Embryonic facial prominence (tissue), 1 donor: ENCODE results near the gene CYB561D2.
A peak's percentile ranks its signal among the peaks of the same experiment; 100 is the strongest.
"Not testable (repeated sequence)": the region's sequence is repeated elsewhere in the genome, so short reads cannot be mapped to it uniquely, and the experiment has no call there.

Experiments
- DNase-seq: peaks from one replicate; pipeline ENCODE4 v3.0.0-alpha.2; 2016; ENCODE audit errors: extremely low spot score

Gene CYB561D2, protein sequence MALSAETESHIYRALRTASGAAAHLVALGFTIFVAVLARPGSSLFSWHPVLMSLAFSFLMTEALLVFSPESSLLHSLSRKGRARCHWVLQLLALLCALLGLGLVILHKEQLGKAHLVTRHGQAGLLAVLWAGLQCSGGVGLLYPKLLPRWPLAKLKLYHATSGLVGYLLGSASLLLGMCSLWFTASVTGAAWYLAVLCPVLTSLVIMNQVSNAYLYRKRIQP

DNA sequence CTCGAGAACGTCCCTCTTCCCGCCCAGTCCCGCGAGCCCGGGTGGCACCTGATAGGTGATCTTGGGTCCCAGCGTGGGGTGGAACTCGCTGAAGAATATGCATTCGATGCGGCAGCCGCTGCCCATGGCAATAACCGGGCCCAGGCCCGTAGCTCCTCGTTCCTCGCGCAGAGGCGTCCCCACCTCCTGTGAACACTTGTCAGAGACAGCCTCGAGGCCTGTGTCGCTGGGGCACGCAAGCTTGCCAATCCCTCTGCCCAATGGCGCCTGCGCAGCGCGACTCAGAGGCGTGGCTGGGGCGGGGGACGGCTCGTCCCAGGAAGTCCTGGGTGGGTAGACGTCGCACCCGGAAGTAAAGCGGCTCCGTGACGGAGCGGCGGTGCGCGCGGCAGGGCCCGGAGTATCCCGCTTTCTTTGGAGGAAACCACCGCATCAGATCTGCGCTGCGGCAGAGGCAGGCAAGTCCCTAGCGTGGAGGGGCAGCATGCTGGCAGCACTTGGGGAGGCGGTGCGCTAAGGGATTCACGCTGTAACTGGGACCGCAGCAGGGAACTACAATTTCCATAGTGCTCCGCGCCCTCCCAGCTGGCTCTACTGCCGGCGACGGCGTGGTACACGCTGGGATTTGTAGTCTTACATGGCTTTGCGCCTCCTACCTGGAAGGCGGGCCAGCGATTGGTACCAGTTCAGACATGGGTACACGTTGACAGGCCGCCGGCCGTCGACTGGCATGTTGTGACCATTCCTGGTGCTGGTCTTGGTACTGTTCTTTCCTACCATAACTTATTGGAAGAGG is at the start of gene CYB561D2, which contains the start of gene NPRL2:
Gene CYB561D2 (plus strand): TSS at position 336 of the 796 bp plus-strand sequence. CDS start 572 bp downstream, outside the sequence.
Gene NPRL2 (minus strand): TSS at position 249 of the 796 bp plus-strand sequence. CDS start 123 bp downstream, at position 126.
- peak; percentile 73 for DNase-seq

DNA sequence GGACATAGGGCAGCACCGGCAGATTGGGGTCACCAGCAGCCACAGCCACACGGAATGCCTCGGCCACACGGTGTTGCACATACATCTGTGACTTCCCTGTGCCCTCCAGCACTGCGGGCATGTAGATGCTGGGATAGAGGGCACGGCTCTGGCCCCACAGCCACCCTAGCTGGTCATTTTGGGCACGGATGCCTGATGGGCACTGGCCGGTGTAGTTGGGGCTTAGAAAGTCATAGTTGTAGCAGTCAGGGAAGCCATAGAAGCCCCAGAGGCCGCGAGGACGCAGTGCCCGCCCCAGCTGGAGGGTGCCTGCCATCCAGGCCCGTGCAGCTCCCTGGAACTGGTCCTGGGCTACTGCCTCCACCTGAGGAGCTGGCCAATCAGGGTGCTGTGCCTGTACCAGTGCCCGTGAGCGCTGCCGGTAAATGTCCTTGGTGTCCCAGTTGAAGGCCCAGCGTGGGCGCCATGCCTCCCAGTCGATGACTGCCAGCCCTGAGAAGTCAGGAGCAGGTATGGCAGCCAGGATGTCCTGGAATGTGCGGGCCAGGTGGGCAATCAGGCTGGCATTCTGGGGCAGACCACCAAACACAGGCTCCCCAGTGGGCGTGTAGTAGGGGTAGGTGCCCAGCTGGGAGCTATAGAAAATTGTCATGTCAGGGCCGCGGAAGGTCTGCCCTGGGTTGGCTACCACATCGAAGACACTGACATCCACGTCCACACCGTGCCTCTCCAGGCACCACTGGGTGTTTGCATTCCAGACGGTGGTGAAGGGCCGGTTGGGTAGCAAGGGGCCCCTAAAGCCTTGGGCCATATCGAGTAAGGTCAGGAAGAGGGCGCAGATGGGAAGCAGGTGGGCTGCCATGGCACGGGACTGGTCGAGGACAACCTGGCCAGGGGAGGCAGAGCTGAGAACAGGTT is 48.3 kb upstream of the CYB561D2 start:
- DNase-seq = no peak

DNA sequence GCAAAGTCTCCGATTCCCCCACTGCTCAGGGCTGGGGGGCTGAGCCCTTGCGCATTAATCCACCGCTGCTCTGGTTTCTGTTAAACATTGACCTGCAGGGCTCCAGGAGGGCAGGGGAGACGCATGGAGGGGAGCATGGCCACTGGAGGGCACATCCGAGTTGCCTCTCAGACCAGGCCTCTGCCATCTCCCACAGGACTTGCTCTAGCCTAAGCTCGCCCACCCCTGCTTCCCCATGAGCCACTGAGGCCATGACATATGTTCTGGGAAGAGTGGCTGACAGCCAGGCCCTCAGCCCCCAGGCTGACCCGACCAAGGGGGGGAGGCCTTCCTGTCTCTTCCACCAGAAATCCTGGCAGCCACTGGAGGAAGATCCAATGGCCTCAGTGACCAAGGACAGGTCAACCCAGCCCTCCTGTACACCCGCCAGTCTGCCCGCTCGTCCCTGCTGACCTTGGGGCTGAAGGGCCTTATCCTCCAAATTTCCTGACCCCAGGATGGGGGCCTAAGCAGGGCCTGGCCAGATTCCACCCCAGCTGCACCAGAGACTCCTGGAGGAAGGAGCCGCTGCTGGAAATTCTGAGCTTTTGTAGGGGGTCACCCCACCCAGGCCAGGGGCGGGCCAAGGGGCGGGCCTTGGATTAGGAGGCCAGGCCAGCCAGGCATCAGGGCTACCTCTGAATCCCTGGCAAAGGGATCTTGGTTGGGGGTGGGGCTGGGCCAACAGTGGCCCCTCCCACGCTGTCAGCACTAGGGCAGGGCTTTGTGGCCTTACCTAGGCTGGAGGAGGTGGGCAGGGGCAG is 47.4 kb upstream of the CYB561D2 start, which contains the start of gene HYAL1:
Gene HYAL1 (minus strand): TSS at position 562 of the 803 bp plus-strand sequence. CDS start 618 bp downstream, outside the sequence.
- no peak for DNase-seq

DNA sequence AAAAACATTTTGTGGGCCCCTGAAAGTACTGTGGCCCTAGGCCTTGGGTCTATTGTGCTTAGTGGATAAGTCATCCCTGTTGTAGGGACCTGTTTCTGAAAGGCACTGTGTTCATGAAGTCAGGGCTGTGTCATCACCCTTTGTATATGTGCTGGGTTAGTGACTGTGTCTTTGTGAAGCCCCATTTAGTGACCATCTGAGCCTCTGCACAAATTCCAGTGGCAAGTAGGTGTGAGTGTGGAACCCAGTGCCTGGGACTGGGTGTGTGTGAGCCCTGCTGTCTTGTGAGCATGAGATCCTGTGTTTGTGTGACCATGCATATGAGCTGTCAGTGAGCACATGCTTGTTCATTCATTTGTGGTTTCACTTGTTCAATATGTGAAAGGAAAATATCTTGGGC is 46.1 kb upstream of the CYB561D2 start:
- DNase-seq = no peak

DNA sequence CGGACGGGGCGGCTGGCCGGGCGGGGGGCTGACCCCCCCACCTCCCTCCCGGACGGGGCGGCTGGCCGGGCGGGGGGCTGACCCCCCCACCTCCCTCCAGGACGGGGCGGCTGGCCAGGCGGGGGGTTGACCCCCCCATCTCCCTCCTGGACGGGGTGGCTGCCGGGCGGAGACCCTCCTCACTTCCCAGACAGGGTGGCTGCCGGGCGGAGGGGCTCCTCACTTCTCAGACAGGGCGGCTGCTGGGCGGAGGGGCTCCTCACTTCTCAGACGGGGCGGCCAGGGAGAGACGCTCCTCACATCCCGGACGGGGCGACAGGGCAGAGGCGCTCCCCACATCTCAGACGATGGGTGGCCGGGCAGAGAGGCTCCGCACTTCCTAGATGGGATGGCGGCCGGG is 38.6 kb upstream of the CYB561D2 start:
- not testable (repeated sequence) for DNase-seq

DNA sequence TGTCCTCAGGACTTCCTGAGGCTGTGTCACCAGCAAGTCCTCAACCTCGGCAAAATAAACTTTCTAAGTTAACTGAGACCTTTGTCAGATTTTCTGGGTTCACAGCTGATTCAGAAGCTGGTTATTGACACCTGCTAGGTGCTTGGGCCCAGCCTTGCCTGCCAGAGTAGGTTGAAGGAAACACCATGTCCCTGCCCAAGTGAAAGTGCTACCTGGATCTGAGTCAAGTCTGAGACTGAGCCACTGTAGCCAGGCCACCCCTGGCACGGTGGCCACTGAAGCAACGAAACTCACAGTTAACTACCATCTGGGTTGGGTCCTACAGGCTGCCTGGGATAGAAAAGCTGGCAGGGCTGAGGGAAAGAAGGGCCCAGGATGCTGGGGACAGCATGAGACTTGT is 36.3 kb upstream of the CYB561D2 start:
- no peak for DNase-seq

DNA sequence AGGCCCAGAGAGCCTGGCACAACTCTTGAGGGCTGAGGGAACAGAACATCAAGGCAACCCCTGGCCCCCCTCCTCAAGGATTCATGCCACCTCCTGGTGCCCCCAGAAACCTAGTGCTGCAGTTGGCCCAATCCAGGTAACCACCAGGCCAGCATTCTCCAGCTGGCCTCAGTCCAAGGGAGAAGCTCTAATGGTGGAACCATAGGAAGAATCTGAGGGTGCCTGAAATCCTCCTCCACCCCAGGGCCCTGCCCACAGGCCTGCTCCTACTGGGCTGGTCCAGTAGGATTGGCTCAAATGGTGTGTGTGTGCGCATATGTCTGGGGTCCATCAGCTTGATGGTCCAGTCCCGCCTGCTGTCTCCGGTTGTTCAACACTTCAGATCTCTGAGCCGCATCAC is 35.8 kb upstream of the CYB561D2 start:
- no peak for DNase-seq

DNA sequence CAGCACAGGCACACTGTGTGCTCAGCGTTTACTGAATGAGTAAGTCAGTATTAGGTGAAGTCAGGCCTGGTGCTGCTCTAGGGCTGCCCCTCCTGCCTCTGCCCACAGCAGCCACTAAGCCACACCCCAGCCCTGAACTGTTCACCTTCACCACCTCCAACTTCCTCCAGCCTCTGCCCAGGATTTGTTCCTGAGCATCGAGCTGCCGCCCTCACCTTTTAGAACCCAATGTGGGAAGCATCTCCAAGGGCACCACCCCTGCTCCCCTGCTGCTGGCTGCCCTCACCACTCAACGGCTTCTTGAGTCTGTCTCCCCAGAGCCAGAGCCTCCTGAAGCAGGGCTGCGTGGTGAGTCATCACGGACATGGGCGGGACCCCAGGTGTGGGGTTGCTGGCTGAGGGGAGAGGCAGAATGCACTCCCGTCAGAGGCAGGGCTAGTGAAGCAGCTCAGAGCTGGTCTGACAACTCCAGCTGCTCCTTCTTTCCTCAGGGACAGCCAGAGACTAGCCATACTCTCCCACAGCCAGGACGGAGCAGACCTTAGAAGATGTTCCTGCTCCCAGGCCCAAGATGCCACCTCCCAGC is 33.9 kb upstream of the CYB561D2 start:
- no peak for DNase-seq

DNA sequence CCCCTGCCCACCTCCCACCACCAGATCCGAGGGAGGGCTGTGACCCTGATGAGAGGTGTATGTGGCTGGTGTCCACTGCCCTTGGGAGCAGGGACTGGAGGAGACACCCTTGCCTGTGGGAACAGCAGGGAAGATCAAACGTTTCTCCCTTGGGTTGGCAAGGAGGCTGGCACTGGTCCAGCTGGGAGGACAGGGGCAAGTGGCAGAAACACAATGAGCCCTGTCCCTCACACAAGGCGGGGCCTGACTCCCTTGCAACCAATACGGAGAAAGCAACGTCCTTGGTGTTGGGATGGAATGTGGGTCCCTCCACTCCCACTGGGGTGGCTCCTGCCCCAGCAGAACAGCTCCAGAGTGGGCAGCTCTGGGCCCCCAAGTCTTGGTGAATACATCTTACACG is 33.4 kb upstream of the CYB561D2 start:
- no peak for DNase-seq

DNA sequence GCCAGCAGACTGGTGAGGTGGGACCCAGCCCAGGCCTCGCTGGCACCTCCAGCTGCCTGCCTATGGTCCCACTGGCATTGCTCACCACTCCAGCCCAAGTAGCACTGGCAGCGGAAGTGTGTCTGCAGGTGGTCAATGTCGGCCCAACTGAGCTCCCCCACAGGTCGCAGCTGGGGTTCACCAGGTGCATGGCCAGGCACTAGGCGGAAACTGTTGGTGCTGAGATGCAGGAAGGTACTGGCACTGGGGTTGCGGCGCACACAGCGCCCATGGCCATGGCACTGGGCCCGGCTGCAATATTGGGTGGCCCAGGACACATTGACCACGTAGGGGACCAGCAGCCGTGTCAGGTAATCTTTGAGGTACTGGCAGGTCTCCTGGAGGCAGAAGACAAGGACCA is 32.5 kb upstream of the CYB561D2 start:
- DNase-seq = no peak

DNA sequence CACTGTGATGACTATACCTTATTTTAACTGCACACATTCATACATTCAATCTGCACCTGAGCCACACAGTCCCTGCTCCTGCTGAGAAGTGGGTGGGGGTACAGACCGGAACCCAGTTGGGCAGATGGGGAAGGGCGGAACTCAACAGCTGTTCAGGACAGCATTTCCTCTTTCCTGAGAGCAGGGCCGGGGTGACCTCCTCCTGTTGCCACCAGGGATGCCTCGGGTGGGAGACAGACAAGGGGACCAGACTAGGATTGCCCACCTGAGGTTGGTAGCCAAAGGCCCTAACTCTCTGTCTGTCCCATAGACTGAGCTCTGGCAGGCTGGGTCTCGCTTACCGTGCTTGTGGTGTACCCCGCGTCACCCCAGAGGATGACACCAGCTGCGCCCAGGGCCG is 32.0 kb upstream of the CYB561D2 start:
- DNase-seq = no peak

DNA sequence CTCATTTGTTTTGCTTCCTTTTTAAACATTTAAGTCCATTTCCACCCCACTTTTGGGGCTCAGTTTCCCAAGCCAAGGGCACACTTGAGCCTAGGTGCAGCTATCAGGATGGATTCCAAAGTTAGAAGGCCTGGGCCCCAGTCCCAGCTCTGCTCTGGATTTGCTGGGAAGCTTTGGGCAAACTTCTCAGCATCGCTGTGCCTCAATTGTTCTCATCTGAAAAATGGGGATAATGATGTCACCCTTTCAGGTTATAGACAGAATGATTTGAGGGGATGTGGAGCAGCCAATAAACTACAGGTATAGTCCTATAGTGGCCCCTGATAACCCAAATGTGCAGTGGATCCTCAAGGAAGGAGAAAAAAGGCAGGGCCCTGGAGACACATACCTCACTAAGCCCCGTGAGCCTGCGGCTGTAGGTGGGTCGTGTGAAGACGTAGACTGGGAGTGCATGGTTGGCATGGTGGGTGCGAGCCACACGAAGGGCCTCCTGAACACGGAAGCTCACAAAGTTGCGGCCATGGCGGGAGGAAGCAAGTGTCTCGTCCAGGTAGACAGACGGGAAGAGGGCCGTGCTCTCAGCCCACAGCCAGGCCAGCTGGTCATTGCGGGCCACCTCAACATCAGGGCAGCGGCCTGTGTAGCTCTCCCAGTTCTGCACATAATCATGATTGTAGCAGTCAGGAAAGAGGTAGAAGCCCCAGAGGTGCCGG is 31.3 kb upstream of the CYB561D2 start:
- no peak for DNase-seq

DNA sequence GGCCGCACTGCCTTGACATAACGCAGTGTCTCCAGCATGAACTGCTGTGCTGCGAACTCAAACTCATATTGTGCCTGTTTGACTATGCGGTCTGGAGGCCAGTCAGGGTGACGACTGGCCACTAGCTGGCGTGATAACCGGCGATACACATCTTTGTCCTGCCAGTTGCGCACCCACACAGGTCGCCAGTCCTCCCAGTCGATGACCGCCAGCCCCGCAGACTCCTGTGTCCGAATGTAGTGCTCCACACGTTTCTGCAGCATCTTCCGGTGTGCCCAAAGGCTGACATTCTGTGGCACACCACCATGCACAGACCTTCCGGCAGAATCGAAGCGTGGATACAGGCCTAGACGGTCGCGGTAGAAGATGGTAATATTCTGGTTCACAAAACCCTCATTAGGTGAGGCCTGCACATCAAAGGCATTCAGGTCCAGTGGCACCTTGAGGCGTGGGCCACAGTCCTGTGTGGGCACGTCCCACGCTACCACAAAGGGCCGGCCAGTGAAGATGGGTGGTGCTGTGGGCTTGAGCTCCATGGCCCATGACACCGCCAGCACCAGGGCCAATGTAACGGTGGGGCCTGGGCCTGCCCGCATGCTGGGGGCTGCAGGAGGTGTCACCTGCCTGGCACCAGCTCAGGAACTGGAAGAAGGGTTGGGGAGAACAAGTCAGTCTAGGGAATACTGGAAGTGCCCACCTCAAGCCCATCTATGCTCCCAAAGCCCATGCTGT is 30.6 kb upstream of the CYB561D2 start:
- DNase-seq = no peak

DNA sequence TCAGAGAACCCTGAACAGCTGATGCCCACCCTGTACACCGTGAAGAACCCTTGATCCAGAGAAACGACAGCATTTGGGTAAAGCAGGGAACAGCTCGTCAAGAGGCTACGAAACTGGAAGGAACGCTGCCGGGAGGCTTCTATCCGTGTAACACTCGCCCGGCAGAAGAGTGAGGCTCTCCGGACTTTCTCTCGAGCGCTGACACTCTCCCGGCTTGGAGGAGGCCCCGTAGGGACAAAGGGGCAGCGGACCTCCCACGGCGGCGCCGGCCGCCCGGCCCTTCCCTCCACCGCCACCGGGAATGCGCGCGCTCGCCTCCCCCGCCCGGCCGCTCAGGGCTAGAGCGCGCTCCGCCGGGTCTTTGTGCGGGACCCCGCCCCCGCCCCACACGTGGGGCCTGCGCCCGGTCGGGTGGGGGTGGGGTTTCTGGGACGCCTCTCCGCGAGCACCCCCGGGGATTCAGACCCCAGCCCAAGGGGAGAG is 29.8 kb upstream of the CYB561D2 start:
- no peak for DNase-seq

DNA sequence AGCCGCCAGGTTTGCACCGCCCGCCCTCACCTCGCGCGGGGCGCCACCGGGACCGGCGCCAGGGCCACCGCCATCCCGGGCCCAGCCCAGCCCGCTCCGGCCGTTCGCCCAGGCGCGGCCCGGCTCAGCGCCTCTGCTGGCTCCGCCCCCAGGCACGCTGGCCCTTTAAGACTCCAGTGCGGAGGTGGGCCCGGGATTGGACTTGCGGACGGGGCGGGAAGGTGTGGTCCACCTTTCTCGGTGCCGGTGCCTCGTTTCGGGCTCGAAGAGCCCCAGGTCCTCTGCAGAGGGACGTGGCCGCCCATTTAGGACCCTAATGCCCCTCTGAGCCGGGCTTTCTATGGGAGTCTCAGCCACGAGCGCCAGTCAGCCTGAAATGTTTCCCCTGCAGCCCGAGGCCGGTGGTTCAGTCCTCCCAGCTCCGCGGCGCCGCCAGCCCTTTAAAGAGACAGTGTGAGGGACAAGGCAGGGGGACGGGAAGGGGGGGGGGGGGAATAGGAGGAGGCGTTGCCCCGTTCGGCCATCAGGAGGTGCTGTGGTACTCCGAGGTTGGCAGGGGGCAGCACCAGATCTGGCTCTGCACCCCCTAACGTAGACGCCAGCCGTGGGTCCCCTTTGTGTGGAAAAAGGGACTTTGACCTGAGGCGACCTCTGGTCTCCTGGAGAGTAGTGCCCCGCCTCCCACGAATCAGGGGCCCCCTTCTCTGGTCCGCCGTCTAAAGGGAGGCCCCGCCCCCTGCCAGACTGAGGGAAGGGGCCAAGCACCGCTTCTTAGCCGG is 29.1 kb upstream of the CYB561D2 start:
- DNase-seq = peak; percentile 73

DNA sequence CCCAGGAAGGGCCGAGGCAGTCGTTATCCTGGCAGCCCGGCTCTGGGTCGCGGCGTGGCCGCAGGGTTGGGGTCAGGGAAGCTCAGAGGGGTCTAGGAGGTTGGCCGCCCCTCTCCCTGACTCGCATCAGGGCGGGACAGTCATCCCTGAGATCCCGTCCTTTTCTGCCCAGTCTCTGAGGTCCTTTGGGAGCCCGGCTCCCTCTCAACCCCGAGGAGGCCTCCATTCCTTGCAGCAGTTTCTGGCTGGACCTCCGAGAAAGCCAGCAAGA is 28.6 kb upstream of the CYB561D2 start:
- DNase-seq = no peak

DNA sequence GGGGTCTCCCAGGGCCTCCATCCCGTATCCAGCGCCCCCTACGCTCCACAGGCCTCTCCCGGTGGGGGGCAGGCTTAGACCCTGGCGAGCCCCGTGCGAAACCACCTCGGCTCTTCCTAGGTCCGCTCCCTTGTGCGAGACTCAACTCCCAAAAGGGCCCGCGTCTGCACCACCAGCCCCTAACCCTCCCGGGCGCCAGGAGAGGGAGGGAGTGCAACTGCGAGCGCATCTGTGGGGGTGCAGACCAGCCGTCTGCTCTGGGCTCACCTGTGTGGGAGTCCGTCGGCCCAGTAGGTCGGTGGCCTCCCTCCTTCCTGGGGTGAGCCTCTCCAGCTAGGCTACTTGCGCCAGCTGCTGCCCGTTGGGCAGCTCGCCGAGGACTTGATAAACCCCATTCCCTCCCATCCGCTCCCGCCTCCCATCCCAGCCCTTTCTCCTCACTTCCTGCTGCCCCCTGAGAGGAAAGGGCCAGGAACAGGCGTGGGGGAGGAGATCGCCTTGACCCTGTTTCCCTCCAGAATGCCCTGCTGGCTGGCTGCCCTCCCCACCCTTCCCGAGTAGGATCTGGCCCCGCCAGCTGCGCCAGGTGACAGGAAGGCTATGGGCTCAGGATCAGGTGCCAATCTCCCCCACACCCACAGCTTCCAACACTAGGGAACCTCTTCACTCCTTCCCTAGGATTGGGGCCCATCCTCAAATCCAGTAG is 28.1 kb upstream of the CYB561D2 start, which contains the start of gene HYAL2:
Gene HYAL2 (minus strand): TSS at position 360 of the 706 bp plus-strand sequence. CDS start 2,256 bp downstream, outside the sequence.
- DNase-seq = no peak

DNA sequence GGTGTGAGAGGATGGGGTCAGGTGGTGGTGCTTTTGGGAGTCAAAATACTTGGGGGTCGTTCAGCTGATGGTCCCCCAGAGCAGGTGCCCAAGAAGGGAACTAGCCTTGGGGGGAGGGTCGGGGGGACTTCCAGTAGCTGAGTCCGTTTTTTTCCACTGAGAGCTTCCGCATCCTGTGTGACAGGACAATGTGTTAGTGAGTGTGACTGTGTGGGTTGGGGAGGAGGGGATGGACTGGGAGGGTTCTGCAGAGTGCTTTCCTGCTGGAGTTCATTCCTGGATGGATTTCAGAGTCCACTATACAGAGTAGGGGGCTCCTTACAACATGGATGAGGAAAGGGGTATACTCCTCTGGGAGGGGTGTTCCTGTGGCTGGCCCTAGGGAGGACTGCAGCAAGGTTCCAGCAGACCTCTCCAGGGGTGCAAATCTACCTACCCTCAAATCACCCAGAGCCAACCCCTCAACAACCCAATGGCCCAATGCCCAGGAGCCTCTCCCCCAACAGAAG is 27.5 kb upstream of the CYB561D2 start:
- DNase-seq = no peak
